Astrocyte of the spinal cord (primary cell): Measurements from ENCODE around the gene CIT.
A peak's percentile ranks its signal among the peaks of the same experiment; 100 is the strongest.

Source experiments
- DNase-seq: peaks from one replicate; pipeline ENCODE4 v3.0.0; 2011; ENCODE audit warnings: low read depth, low spot score
- H3K4me3 ChIP-seq: 2 replicates; pipeline ENCODE4 v1.5.1; 2011; ENCODE audit warnings: low read depth, mild to moderate bottlenecking, low read length, moderate library complexity
- in situ Hi-C: cut with HindIII; loops from 2 replicates; pipeline ENCODE4 v1.10.0; 2017; ENCODE audit warnings: low sequenced_read_pairs
- TF ChIP-seq, protein P1 (sequence below): IDR thresholded peaks from 2 replicates; pipeline ENCODE4 v1.5.1; 2012; ENCODE audit warnings: low read depth, mild to moderate bottlenecking, low read length, inconsistent platforms

CIT gene, protein sequence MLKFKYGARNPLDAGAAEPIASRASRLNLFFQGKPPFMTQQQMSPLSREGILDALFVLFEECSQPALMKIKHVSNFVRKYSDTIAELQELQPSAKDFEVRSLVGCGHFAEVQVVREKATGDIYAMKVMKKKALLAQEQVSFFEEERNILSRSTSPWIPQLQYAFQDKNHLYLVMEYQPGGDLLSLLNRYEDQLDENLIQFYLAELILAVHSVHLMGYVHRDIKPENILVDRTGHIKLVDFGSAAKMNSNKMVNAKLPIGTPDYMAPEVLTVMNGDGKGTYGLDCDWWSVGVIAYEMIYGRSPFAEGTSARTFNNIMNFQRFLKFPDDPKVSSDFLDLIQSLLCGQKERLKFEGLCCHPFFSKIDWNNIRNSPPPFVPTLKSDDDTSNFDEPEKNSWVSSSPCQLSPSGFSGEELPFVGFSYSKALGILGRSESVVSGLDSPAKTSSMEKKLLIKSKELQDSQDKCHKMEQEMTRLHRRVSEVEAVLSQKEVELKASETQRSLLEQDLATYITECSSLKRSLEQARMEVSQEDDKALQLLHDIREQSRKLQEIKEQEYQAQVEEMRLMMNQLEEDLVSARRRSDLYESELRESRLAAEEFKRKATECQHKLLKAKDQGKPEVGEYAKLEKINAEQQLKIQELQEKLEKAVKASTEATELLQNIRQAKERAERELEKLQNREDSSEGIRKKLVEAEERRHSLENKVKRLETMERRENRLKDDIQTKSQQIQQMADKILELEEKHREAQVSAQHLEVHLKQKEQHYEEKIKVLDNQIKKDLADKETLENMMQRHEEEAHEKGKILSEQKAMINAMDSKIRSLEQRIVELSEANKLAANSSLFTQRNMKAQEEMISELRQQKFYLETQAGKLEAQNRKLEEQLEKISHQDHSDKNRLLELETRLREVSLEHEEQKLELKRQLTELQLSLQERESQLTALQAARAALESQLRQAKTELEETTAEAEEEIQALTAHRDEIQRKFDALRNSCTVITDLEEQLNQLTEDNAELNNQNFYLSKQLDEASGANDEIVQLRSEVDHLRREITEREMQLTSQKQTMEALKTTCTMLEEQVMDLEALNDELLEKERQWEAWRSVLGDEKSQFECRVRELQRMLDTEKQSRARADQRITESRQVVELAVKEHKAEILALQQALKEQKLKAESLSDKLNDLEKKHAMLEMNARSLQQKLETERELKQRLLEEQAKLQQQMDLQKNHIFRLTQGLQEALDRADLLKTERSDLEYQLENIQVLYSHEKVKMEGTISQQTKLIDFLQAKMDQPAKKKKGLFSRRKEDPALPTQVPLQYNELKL (N-terminal part only)

DNA sequence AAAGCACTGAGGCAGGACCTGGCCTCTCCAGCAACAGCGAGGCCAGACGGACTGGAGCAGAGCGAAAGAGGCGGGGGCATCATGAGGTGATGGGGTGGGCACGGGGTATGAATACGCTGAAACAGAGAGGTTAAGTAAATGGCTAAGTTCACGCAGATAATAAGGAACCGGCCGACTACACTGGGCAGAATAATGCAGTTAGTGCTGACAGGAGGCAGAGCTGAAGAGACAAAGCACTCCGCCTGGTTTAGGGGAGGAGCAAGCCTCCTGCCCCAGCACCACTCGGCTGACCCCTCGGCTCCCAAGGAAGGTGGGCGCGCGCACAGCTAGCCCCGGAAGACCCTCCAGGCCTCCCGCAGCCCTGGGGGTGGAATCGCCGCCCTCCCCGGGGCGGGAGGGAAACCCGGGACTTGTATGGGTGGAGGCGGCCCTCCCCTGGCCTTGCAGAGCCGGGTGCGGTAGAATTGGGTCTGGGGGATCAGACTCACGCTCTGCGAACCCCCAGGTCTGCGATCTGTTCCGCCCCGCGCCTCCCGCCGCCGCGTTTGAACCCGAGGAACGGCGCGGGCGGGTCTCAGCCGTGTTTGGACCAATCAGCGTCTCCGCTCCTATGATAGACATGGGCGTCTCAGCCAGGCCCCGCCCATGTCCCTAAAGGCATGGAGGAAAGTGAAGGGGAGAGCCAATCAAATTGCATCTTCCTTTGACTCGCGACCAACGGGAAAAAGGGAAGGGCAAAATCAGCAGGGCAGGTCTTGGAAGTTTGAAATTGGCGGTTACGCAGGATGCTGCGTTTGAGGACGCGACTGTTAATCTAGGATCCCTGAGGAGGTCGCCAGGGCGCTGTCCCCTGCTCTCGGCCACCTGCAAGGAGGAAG, at the start of gene CIT:
CIT (minus strand) TSS at position 560 of the 878 bp plus-strand sequence. CDS start 1,152 bp downstream, outside the sequence.
- peak within 1 kb of the TSS; percentile 98 for H3K4me3 ChIP-seq
- TF ChIP-seq, protein P1, sequence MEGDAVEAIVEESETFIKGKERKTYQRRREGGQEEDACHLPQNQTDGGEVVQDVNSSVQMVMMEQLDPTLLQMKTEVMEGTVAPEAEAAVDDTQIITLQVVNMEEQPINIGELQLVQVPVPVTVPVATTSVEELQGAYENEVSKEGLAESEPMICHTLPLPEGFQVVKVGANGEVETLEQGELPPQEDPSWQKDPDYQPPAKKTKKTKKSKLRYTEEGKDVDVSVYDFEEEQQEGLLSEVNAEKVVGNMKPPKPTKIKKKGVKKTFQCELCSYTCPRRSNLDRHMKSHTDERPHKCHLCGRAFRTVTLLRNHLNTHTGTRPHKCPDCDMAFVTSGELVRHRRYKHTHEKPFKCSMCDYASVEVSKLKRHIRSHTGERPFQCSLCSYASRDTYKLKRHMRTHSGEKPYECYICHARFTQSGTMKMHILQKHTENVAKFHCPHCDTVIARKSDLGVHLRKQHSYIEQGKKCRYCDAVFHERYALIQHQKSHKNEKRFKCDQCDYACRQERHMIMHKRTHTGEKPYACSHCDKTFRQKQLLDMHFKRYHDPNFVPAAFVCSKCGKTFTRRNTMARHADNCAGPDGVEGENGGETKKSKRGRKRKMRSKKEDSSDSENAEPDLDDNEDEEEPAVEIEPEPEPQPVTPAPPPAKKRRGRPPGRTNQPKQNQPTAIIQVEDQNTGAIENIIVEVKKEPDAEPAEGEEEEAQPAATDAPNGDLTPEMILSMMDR, result no peak
- in situ Hi-C loops, result no loop called here
- peak; percentile 95 for DNase-seq

DNA sequence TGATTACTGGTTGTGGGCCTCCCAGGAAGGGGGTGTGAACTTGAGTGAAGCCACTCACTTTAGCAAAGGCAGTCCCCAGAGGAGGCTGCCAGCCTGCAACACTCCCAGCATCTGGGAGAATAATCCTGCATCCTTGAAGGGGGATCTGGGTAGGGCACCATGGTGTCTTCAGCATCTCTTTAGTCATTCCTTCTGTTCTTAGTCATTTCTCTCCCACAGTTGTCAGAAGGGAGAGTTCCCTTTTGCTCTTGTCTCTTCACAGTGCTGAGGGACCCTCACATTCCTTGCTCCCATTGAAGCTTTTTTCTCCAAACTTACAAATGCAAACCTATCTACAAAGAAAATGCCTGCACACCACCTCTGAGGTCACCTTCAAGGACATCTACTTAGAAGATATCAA, 48.1 kb upstream of the CIT start:
- no peak overlapping the region for H3K4me3 ChIP-seq
- no peak for DNase-seq
- in situ Hi-C loops, result no loop called here
- TF ChIP-seq, protein P1, result no peak

DNA sequence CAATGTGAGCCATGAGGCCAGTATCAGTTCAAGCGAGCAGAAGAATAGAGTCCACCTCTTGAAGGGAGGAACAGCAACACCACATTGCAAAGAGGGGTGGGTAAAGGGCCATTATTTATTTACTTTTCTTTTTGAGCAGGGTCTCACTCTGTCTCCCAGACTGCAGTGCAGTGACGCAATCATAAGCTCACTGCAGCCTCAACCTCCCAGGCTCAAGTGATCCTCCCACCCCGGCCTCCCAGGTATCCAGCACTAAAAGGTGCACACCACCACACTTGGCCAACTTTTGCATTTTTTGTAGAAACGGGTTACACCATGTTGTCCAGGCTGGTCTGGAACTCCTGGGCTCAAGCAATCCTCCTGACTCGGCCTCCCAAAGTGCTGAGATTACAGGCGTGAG, 42.9 kb upstream of the CIT start:
- no peak for DNase-seq
- H3K4me3 ChIP-seq, result no peak overlapping the region
- in situ Hi-C loops, result no loop called here
- TF ChIP-seq, protein P1, result no peak

DNA sequence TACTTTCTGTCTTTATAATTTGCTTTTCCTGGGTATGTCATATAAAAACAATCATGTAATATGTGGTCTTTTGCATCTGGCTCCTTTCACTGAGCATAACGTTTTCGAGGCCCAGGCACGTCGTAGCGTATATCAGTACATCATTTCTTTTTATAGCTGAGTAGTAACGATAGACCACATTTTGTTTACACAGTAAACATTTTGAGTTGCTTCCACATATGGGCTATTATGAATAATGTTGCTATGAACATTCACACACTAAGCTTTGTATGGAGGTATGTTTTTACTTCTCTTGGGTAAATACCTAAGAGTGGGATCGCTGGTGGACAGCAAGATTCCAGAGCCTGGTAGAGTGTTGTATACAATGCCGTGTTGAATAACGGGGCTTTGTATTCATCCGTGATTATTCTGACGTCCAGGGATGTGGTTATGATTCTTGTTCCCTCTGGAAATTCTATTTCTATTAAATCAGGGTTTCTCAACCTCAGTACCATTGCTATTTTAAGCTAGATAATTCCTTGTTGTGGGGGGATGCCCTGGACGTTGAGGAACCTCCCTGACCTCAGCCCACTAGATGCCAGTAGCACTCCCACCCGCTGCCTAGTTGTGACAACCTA, 38.9 kb upstream of the CIT start:
- TF ChIP-seq, protein P1, result no peak
- in situ Hi-C loops, result no loop called here
- DNase-seq, result no peak
- H3K4me3 ChIP-seq, result no peak overlapping the region

DNA sequence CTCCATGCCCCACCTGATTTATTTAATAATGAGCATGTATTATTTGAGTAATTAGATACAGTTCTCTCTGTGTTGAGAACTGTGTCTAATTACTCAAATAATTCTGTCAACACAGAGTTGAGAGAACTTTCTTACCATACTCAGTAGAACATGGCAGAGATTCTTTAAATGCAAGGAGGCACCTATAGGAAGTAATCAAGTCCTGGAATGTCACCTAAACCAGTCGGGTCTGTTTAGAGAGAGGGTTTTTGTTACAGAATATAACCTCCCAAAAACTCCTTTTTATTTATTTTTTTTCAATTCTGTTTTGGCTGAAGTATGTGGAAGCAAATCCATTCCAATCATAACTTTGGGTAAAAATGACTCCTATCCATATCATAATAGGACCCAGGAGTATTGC, 37.5 kb upstream of the CIT start:
- in situ Hi-C loops, result no loop called here

More for the DNA sequence above, 37.5 kb upstream of the CIT start:
- H3K4me3 ChIP-seq, result no peak overlapping the region
- no peak for DNase-seq
- TF ChIP-seq, protein P1, result no peak
